Activated CD4-positive, alpha-beta T cell treated with anti-CD3 and anti-CD28 coated beads, Interleukin-2, Interleukin-6, amounts not matched to agents 100 ng/mL and 50 ng/mL, durations not matched to agents 16 hours and 8 hours (primary cell): Measurements from ENCODE around the gene SLC11A2.
A peak's percentile ranks its signal among the peaks of the same experiment; 100 is the strongest.

Experiments
- DNase-seq: peaks from one replicate; pipeline ENCODE4 v3.0.0-alpha.2; 2020

SLC11A2 gene

GRCh38 chr12:51025836-51026638, at the start of gene SLC11A2:
Gene SLC11A2 (minus strand): TSS chr12:51026384. CDS start chr12:51010728, 15,656 bp downstream.
- peak; percentile 97 for DNase-seq

DNA sequence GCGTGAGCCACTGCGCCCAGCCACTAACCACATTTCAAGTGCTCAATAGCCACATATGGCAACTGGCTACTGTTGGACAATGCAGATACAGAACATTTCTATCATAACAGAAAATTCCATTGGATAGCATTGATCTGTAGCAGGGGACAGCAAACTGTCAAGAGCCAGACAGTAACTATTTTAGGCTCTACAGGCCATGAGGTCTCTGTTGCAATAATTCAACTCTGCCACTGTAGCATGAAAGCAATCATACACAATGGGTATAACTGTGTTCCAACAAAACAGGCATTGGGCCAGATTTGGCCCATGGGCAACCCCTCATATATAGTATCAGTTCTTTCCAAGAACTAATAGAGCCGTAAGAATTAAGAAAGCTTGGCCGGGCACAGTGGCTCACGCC, 49.2 kb upstream of the SLC11A2 start:
- DNase-seq: no peak

- DNase-seq: no peak
These were observed 45.5 kb upstream of the SLC11A2 start for GRCh38 chr12:51071663-51072062.

- DNase-seq: no peak
These were observed 43.8 kb upstream of the SLC11A2 start for GRCh38 chr12:51070004-51070403.

DNA sequence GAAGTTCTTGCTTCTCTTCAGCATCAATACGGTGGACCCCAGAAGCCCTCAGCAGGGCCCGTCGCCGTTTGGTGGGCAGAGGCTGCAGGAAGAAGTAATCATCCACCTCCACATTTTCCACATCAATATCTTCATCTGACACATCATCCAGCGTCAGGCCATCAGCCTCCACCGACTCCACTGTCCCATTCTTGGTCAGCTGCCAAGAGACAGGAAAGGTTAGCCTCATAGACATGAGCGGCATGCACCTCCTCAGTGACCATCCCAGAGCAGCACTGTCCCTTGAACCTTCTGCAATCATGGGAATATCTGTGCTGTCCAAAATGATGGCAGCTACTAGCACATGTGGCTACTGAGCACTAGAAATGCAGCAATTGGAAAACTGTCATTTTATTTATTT, 41.6 kb upstream of the SLC11A2 start:
- no peak for DNase-seq

DNA sequence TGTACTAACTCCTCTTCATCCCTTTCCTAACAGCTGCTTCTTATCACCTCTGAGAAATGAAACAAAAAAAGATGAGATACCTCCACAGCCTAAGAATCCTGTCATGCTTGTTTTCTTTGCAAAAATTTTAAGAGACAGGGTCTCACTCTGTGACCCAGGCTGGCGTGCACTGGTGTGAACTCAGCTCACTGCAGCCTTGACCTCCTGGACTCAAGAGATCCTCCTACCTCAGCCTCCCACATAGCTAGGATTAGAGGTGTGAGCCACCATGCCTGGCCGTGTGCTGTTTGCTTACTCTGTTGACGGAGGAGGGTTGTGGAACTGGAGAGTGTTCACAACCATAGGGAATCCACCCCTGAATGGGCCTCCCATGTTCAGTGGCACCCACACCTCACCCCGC, 41.0 kb upstream of the SLC11A2 start:
- no peak for DNase-seq

DNA sequence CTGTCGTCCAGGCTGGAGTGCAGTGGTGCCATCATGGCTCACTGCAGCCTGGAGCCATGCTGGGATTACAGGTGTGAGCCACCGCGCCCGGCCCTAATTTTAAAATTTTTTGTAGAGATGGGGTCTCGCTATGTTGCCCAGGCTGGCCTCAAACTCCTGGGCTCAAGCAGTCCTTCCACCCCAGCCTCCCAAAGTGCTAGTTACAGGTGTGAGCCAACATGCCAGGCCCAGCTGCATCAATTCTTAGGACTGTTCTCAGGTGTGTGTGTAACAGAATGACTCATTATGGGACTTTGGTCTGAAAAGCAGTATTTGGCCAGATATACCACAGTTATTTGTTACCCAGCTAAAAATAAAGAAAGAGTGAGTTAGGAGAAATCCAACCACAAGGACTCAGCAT, 39.3 kb upstream of the SLC11A2 start:
- DNase-seq: no peak

- DNase-seq: no peak
These were observed 36.6 kb upstream of the SLC11A2 start for GRCh38 chr12:51062631-51063397.

GRCh38 chr12:51059086-51059485, 32.9 kb upstream of the SLC11A2 start:
- DNase-seq: no peak

DNA sequence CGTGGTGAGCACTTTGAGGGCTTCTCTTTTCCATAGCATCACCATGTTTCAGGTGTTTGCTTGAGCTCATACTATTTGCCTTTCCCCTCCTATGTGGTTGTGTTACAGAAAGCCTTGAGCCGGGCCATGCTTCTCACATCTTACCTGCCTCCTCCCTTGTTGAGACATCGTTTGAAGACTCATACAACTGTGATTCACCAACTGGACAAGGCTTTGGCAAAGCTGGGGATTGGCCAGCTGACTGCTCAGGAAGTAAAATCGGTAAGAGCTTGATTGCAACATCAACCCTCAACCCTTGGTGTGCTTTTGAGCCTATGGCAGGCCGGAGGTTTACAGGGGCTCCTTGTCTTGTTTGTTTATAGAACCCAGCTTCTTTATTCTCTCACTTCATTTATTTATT, 30.1 kb upstream of the SLC11A2 start:
- DNase-seq: no peak

DNA sequence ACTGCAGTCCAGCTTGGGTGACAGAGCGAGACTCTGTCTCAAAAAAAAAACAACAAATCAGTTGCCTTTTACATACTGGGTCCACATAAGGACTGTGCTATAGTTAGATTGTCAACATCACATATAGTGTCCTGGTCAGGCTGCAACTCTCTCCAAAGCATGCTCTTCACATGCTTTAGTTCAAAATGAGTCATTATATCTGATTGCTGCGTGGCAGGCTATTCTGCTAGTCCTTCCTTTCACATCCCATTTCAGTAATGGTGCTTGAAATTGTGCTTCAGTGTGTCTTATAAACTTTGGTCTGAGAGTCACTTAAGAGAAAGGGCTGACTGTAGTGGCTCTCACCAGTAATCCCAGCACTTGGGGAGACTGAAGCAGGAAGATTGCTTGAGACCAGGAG, 28.9 kb upstream of the SLC11A2 start:
- DNase-seq: no peak

DNA sequence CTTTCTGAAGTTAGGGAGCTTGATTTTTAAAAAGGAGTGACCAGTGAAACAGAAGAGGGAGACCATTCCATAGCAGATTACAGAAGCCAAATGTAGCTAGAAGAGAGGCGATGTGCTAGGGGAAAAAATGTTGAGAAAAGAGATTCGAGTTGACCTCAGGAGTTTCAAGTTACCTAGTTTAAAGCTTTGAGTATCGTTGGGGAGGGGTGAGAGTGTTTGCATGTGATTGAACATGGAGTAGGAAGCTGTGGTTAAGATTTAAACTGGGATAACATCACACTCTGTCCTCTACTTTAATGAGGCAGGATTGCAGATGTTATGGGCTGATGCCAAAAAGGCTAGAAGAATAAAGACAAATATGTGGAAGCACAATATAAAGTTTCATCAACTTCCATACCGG, 25.6 kb upstream of the SLC11A2 start:
- no peak for DNase-seq

DNA sequence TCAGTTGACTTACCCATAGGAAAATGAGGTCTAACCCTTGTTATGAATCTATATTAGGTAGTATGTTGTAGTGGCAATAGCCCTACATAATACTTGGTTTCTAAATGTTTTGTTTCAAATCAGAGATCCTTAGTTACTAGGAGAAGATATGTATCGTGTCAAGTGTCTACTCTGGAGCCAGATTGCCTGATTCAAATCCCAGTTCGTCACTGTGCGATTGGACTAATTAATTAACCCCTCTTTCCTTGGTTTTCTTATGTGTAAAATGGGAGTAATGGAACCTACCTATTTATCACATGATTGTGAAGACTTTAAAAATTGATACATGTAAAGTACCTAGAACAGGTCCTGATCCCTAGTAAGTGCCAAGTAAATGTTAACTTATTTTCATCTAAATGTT, 23.3 kb upstream of the SLC11A2 start:
- DNase-seq: no peak

- no peak for DNase-seq
These were observed 22.6 kb upstream of the SLC11A2 start for GRCh38 chr12:51048661-51049251.

- peak; percentile 96 for DNase-seq
These were observed 21.7 kb upstream of the SLC11A2 start, which contains the start of gene LETMD1 for GRCh38 chr12:51047655-51048540. Gene LETMD1 (plus strand): TSS chr12:51048327. CDS start chr12:51048357, 30 bp downstream.

DNA sequence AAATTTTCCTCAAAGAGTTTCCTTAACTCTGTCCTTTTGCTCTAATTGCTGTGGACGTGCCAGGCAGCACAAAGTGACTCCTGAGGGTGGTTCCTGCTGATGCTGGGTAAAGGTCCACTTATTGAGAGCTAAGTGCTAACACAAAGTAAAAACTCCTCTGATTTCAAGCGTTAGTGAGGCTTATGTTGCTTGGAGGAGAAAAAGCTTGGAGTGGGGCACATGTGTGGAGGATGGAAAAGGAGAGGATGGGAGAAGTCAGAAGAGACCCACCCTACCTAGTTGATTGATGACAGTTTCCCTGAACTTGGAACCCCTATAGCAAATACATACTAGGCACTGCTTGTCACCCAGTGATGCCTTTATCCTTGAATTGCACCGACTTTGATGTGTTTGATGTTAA, 10.1 kb upstream of the SLC11A2 start:
- no peak for DNase-seq

DNA sequence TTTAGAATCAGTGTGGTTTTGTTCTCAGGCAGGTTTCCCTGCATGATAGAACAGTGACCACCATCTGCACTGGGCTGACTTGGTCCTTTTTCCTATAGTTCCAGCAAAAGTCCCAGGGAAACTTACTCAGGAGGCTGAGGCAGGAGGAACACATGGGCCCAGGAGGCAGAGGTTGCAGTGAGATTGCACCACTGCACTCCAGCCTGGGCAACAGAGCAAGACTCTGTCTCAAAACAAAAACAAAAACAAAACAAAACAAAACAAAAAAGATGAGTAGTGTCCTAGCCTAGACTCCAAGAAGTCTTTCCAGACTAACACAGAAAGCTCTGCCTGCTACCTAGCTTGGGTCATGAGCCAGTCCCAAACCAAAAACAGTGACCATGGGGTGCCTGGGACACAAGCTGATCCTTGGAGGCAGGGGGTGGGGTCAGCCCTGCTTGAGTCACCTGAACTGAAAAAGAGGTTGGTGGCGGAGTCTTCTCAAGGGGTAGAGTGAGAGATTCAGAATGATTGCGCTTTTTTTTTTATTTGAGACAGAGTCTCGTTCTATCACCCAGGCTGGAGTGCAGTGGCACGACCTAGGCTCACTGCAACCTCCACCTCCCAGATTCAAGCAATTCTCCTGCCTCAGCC, 7.4 kb upstream of the SLC11A2 start:
- DNase-seq: no peak

- DNase-seq: no peak
These were observed 6.9 kb upstream of the SLC11A2 start for GRCh38 chr12:51033048-51033447.

GRCh38 chr12:51028813-51029150, 2.6 kb upstream of the SLC11A2 start:
- no peak for DNase-seq

DNA sequence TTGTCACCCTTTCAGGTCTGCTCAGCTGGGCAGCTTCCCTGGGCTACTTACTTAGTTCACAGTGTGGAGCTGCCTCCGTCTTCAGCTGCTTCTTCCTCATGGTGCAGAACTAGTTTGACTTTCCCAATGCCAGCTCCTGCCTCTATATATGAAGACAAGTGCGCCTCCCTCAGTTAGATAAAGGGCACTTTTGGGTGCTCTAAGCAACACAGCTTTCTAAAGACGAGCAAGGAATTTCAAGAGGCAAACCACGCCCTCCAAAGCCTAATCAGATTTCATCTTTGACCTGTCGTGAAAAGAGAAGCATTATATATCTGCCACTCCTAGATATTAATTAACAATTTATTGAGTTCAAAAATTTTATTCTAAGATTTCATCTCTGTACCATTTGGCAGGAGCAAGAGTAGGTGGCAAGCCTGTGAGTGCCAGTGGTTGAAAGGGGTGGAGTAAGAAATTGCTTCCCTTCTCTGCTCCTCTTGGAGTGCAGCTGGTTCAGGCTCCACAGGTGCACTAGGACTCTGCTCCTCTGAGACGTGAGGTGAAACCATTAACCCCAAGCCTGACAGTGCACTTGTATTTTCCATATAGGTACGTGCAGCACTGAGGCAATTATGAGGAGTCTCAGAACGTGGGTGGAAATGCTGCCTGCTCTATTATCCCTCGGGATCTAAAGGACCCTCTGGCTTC, 2.1 kb upstream of the SLC11A2 start:
- DNase-seq: peak; percentile 54

DNA sequence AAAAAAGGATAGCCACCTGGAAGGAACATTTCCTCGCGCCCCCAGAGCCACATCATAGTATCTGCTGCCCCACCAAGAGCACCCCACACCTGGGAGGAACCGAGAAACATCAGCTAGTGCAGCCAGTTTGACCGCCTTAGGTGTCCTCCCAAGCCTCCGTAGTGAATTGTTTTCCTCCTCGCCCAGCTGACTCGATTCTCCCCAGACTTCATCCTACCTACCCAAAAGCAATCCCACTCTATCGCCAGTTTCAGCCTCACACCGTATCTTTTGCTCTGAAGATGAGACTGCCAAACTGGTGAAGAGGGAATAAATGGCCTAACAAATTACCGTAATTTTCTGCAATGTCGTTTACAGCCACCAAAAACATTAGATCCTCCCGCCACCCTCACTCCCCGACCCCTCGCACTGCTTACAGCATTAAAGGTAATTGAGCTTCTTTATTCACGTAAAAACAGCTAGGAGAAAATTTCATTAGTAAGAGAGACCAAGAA, 1.2 kb upstream of the SLC11A2 start:
- DNase-seq: no peak
